IMR-90 (cell line): ENCODE results near the gene CORO1C. TPM values are rescaled to one million over a fixed set of nuclear protein-coding genes. Genes with fewer than 3 reads are reported as not detected.

ENCODE experiments used
- ATAC-seq: fragments of 200-7000 bp; cut with Tn5 transposase; 2 replicates; pipeline ENCODE4 v1.9.1; 2020; ENCODE audit warnings: low read depth, mild to moderate bottlenecking, moderate library complexity
- BruUV-seq: library from RNA; stranded (reverse); fragments of 400-500 nt; replicated peaks from 2 replicates; lab custom pipeline; 2021; lab: Mats Ljungman, UMichigan
- CTCF ChIA-PET: fragments of 300-600 bp; formaldehyde crosslinking; extraction: SDS; loops from one replicate; lab custom pipeline; 2021; ENCODE audit warnings: antibody characterized with exemption; lab: Yijun Ruan, JAX
- POLR2A ChIA-PET: fragments of 300-600 bp; sonication (Branson Sonifier 250); formaldehyde crosslinking; loops from one replicate; lab custom pipeline; 2022; ENCODE audit warnings: antibody characterized with exemption; ENCODE audit not compliant: unreplicated experiment; lab: Charles Lee
- DNase-seq: peaks from one replicate; pipeline ENCODE4 v3.0.0; 2013
- H2AFZ ChIP-seq: replicated peaks from 2 replicates; pipeline ENCODE3; 2013; ENCODE audit warnings: low read length, mild to moderate bottlenecking; ENCODE audit not compliant: poor library complexity
- H2AK5ac ChIP-seq: 2 replicates; pipeline ENCODE4 v1.6.1; 2013; ENCODE audit warnings: low read depth, low read length, inconsistent platforms
- H2AK9ac ChIP-seq: replicated peaks from 2 replicates; pipeline ENCODE3; 2013; ENCODE audit warnings: mild to moderate bottlenecking, low read depth, low read length, moderate library complexity; ENCODE audit not compliant: poor library complexity
- H2BK120ac ChIP-seq: 2 replicates; pipeline ENCODE4 v1.6.1; 2013; ENCODE audit warnings: low read depth, low read length, inconsistent platforms
- H2BK15ac ChIP-seq: 3 replicates; pipeline ENCODE4 v1.6.1; 2013; ENCODE audit warnings: low read depth, low read length, inconsistent platforms
- H2BK20ac ChIP-seq: 2 replicates; pipeline ENCODE4 v1.6.1; 2013; ENCODE audit warnings: low read depth, mild to moderate bottlenecking, inconsistent platforms, low read length, moderate library complexity
- H2BK5ac ChIP-seq: 2 replicates; pipeline ENCODE4 v1.6.1; 2013; ENCODE audit warnings: mild to moderate bottlenecking, low read depth, low read length, inconsistent platforms; ENCODE audit not compliant: poor library complexity, severe bottlenecking
- H3K14ac ChIP-seq: replicated peaks from 2 replicates; pipeline ENCODE4 v1.6.1; 2013; ENCODE audit warnings: low read depth, low read length, inconsistent platforms
- H3K18ac ChIP-seq: 2 replicates; pipeline ENCODE4 v1.6.1; 2013; ENCODE audit warnings: low read depth, low read length, control low read depth
- H3K23ac ChIP-seq: 2 replicates; pipeline ENCODE4 v1.6.1; 2013; ENCODE audit warnings: low read depth, low read length, inconsistent platforms
- H3K27ac ChIP-seq: 2 replicates; pipeline ENCODE4 v1.5.1; 2013; ENCODE audit warnings: mild to moderate bottlenecking, control low read depth, low read length; ENCODE audit not compliant: insufficient read depth
- H3K27me3 ChIP-seq: 2 replicates; pipeline ENCODE4 v1.6.1; 2013; ENCODE audit warnings: low read length; ENCODE audit not compliant: control insufficient read depth, insufficient read depth
- H3K36me3 ChIP-seq: 2 replicates; pipeline ENCODE4 v1.6.1; 2013; ENCODE audit warnings: low read length, mixed read lengths; ENCODE audit not compliant: control insufficient read depth, insufficient read depth
- H3K4ac ChIP-seq: 2 replicates; pipeline ENCODE4 v1.6.1; 2013; ENCODE audit warnings: low read depth, low read length, inconsistent platforms
- H3K4me1 ChIP-seq: 2 replicates; pipeline ENCODE4 v1.6.1; 2013; ENCODE audit warnings: low read length, mixed read lengths; ENCODE audit not compliant: control insufficient read depth, insufficient read depth
- H3K4me2 ChIP-seq: 2 replicates; pipeline ENCODE4 v1.6.1; 2013; ENCODE audit warnings: low read depth, mild to moderate bottlenecking, control low read depth, low read length, moderate library complexity
- H3K4me3 ChIP-seq: 2 replicates; pipeline ENCODE4 v1.5.1; 2013; ENCODE audit warnings: low read depth, mild to moderate bottlenecking, control low read depth, low read length, moderate library complexity; ENCODE audit not compliant: insufficient read depth
- H3K56ac ChIP-seq: 2 replicates; pipeline ENCODE4 v1.6.1; 2013; ENCODE audit warnings: low read length, inconsistent platforms; ENCODE audit not compliant: insufficient read depth; ENCODE audit errors: extremely low read depth
- H3K79me1 ChIP-seq, 2 experiments: 2 replicates each; pipeline ENCODE4 v1.6.1; 2013; ENCODE audit warnings: low read length in 2 of 2, inconsistent platforms in 1 of 2, low read depth in 1 of 2
- H3K9ac ChIP-seq: 2 replicates; pipeline ENCODE4 v1.6.1; 2013; ENCODE audit warnings: low read depth, low read length, control low read depth
- H3K9me1 ChIP-seq: 2 replicates; pipeline ENCODE4 v1.6.1; 2013; ENCODE audit warnings: low read length, inconsistent platforms; ENCODE audit not compliant: insufficient read depth
- H3K9me3 ChIP-seq: 2 replicates; pipeline ENCODE4 v1.6.1; 2013; ENCODE audit warnings: low read length; ENCODE audit not compliant: control insufficient read depth, insufficient read depth
- H4K20me1 ChIP-seq: 2 replicates; pipeline ENCODE4 v1.6.1; 2013; ENCODE audit warnings: low read length, inconsistent platforms; ENCODE audit not compliant: insufficient read depth
- H4K5ac ChIP-seq: 2 replicates; pipeline ENCODE4 v1.6.1; 2013; ENCODE audit warnings: mild to moderate bottlenecking, low read depth, low read length, control low read depth
- H4K8ac ChIP-seq, 2 experiments: 2 replicates each; pipeline ENCODE4 v1.6.1; 2013; ENCODE audit warnings: low read depth in 2 of 2, low read length in 2 of 2, control low read depth in 1 of 2, inconsistent platforms in 1 of 2
- H4K91ac ChIP-seq: 2 replicates; pipeline ENCODE4 v1.6.1; 2013; ENCODE audit warnings: low read depth, low read length, inconsistent platforms; ENCODE audit not compliant: insufficient read depth
- CTCF ChIP-seq: conservative IDR thresholded peaks from 2 replicates; pipeline ENCODE4 v1.5.1; 2012; ENCODE audit warnings: mild to moderate bottlenecking, low read depth, low read length, improper control_type of control experiment
- MAZ ChIP-seq: IDR thresholded peaks from 2 replicates; pipeline ENCODE4 v1.6.1; 2012; ENCODE audit warnings: low read depth, mild to moderate bottlenecking, low read length, improper control_type of control experiment, moderate library complexity, borderline replicate concordance
- RAD21 ChIP-seq: IDR thresholded peaks from 2 replicates; pipeline ENCODE4 v1.6.1; 2012; ENCODE audit warnings: low read length, improper control_type of control experiment
- WGBS, 2 experiments: methylation state at CpG; one replicate each; pipeline versions ENCODE4 v1.1.5 to v1.1.7; 2013; ENCODE audit warnings: missing lambda C conversion rate in 2 of 2; ENCODE audit not compliant: insufficient read length in 1 of 2; ENCODE audit errors: extremely low coverage in 2 of 2; 5-methylcytosine and 5-hydroxymethylcytosine counted together
- dilution Hi-C: fragments of 300-500 bp; cut with HindIII; formaldehyde crosslinking; loops from one replicate; pipeline ENCODE4 v1.14.3; 2018; ENCODE audit warnings: low sequenced_read_pairs; ENCODE audit not compliant: unreplicated experiment
- in situ Hi-C: fragments of 300-500 bp; cut with MboI; formaldehyde crosslinking; loops from 3 replicates; pipeline ENCODE4 v1.14.3; 2019; ENCODE audit warnings: low sequenced_read_pairs, inconsistent platforms, mixed read lengths
- intact Hi-C: fragments of 100-400 bp; cut with micrococcal nuclease; formaldehyde crosslinking; loops from 2 replicates; pipeline ENCODE4 v1.10.0; 2022
- polyA plus RNA-seq, 3 experiments: library from polyadenylated mRNA; depleted of rRNA; stranded (reverse); fragments of >200 nt; gene quantifications; 2 replicates each; pipeline ENCODE4 v1.2.3, GENCODE V29; 2012; ENCODE audit warnings: low replicate concordance in 1 of 3
- total RNA-seq: library from RNA; depleted of rRNA; stranded (reverse); fragments of >200 nt; gene quantifications from 2 replicates; pipeline ENCODE4 v1.2.3, GENCODE V29; 2012

CORO1C gene
- total and polyA plus RNA-seq, 2 of the 4 experiments (the other 2 are of a cell fraction), result 675 to 1,100 TPM

GRCh38 chr12:108689314-108690190 lies 41.8 kb downstream of the CORO1C start:
- no TSS peak for BruUV-seq
- Histone ChIP-seq H3K14ac (peak overlapping the region; percentile 91), H4K5ac (peak overlapping the region; percentile 94), H3K18ac (peak overlapping the region; percentile 87), H3K9me3 (no peaks in the 10 kb centered on the region), H3K27ac (peak overlapping the region; percentile 96), H3K4me3 (no peak overlapping the region), H3K9me1 (peaks cover 10% of the 10 kb centered on the region), H4K8ac (peak overlapping the region; percentile 82 to 99; a peak in 3 of 4 replicates), H3K56ac (peak overlapping the region; percentile 89), H3K4me2 (peak overlapping the region; percentile 80), H3K9ac (peak overlapping the region; percentile 90), H2BK120ac (peak overlapping the region; percentile 97), H2BK5ac (peak overlapping the region; percentile 98), H3K23ac (peak overlapping the region; percentile 78), H2AK9ac (peak overlapping the region; percentile 18), H3K4ac (peak overlapping the region; percentile 94), H3K27me3 (no peaks in the 10 kb centered on the region), H3K79me1 (peaks cover 8 to 40% of the 10 kb centered on the region in 2 experiments; a peak in 3 of 4 replicates), H2AK5ac (peak overlapping the region; percentile 78), H3K36me3 (peaks cover 7% of the 10 kb centered on the region), H4K91ac (peak overlapping the region; percentile 70), H2AFZ (no peak overlapping the region), H2BK15ac (peak overlapping the region; percentile 81; the same call in 1 of the 3 replicates), H4K20me1 (peaks cover 58% of the 10 kb centered on the region), H2BK20ac (peak overlapping the region; percentile 79), H3K4me1 (peaks cover 37% of the 10 kb centered on the region)
- ChIA-PET CTCF (interaction anchor here (0.6 to 1.6 kb wide), 4 partner anchors 25 to 260 kb away, joined by 3 to 5 read pairs (median 4); no protein-coding TSS in a partner anchor), POLR2A (interaction anchor here (0.7 to 0.9 kb wide), 2 partner anchors 10 to 39 kb away, joined by 4 to 5 read pairs; no protein-coding TSS in a partner anchor)
- DNase-seq (peak; percentile 55), ATAC-seq (no peak)
- intact Hi-C loops (no loop called here), in situ Hi-C loops (no loop called here), dilution Hi-C loops (no loop called here)
- WGBS, 2 experiments, result no CpG with 5 or more reads among the region's 7 CpGs
- TF ChIP-seq MAZ (no peak), RAD21 (peak; percentile 22; the same call in 1 of the 2 replicates), CTCF (0 out of 2 replicates have a peak, but pooled peaks have one; percentile 16)
